Placental epithelial cell (primary cell): Measurements from ENCODE around the gene HSF2. TPM values are rescaled to one million over a fixed set of nuclear protein-coding genes. Genes with fewer than 3 reads are reported as not detected.

ENCODE experiments used
- small RNA-seq: library from RNA; depleted of rRNA; stranded (forward); fragments of <200 nt; gene quantifications from one replicate; pipeline ENCODE3, GENCODE V24; 2012
- total RNA-seq: library from RNA; depleted of rRNA; stranded (reverse); fragments of >200 nt; gene quantifications from 2 replicates; pipeline ENCODE4 v1.2.3, GENCODE V29; 2012

HSF2 gene, protein sequence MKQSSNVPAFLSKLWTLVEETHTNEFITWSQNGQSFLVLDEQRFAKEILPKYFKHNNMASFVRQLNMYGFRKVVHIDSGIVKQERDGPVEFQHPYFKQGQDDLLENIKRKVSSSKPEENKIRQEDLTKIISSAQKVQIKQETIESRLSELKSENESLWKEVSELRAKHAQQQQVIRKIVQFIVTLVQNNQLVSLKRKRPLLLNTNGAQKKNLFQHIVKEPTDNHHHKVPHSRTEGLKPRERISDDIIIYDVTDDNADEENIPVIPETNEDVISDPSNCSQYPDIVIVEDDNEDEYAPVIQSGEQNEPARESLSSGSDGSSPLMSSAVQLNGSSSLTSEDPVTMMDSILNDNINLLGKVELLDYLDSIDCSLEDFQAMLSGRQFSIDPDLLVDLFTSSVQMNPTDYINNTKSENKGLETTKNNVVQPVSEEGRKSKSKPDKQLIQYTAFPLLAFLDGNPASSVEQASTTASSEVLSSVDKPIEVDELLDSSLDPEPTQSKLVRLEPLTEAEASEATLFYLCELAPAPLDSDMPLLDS
- total RNA-seq: 10.5 and 17.3 TPM in 2 replicates

GRCh38 chr6:122399348-122400120 is at the start of gene HSF2:
HSF2 (plus strand) TSS chr6:122399652; CDS start chr6:122399738, 86 bp downstream.

GRCh38 chr6:122471107-122472021 is 71.9 kb downstream of the HSF2 start, which contains the start of gene SERINC1:
SERINC1 (minus strand) TSS chr6:122471807; CDS start chr6:122471737, 70 bp downstream.

Small RNA genes within 50 kb of the gene (small RNA-seq; reads per million reads assigned to genes)
- gene Z99129.1: not detected

Other genes with a start within 250 kb of the HSF2 start
- 154 and 185 TPM in 2 replicates for gene SERINC1, start 72.2 kb downstream of the HSF2 start, total RNA-seq
- 1.4 and 2.4 TPM in 2 replicates for gene PKIB, start 210.8 kb downstream of the HSF2 start, total RNA-seq